ENCODE results near the gene TRPM6.

DNA sequence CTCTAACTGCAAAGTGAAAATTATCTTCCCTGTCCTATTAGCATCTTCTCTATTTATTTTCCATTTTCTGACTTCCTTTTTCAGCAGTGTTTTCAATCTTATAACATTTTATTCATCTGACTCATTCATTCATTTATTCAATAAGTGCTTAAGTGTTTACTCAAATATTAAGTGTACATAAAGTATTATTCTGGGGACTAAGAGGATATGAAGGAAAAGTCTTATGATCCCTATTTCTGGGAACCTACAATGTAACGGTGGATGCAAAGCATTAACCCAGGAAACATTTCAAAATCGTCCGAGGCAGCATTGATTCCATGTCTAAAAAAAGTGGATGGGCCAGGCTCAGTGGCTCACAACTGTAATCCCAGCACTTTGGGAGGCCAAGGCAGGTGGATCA lies 19.4 kb upstream of the TRPM6 start:
- TF ChIP-seq CTCF (conservative IDR thresholded peaks at IDR 0.05) (no peak), ZFX (IDR thresholded peaks at IDR 0.05) (no peak)
